Measurements from ENCODE around the gene SLC9A7.

DNA sequence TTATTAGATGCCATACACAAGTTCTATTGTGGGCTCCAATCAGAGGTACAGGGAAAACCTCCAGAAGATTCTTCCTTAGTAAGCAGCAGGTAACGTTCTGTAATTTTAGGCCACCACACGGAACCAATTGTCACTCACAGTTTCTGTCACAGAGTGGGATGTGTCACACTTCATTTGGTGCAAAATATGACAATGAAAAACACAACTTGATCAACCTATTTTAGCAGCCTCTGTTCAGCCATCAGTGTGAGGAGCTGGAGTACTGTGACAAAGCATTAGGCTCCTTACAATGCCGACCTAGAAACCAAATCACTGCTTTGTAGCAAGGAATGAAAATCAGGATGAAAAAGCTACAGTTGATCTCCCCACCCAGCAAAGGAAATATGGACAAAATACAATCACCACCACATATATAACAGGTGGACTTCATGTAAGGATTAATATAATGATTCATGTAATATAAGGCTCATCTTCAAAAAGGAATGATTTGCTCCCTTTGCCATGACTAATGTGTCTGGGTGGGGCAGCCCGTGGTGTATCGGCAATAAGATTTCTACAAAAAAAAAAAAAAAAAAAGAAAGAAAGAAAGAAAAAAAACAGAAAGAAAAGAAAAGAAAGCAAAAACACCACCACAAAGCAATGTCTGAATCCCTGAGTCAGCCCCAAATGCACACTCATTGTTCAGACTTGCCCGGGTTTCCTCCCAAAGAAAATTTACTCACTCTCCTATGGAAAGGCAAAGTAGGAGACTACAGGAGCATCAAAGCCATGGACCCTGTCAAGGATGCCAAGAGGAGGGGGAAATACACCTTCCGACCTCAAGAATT, 36.0 kb downstream of the SLC9A7 start:
- TF ChIP-seq CTCF (IDR thresholded peaks at IDR 0.05) (no peak), POLR2A (IDR thresholded peaks at IDR 0.05) (no peak), POLR2AphosphoS5 (IDR thresholded peaks at IDR 0.05) (no peak)

Measured in transverse colon (tissue), 4 donors.